Superior temporal gyrus (tissue), 1 donor: ENCODE results near the gene DDI2.
A peak's percentile ranks its signal among the peaks of the same experiment; 100 is the strongest.
"Not testable (repeated sequence)": the region's sequence is repeated elsewhere in the genome, so short reads cannot be mapped to it uniquely, and the experiment has no call there.

Source experiments
- DNase-seq: peaks from one replicate; pipeline ENCODE4 v3.0.0-alpha.2; 2016; ENCODE audit errors: extremely low spot score

Gene DDI2

GRCh38 chr1:15678578-15678977 is 61.3 kb downstream of the DDI2 start:
- DNase-seq = no peak

- no peak for DNase-seq
These were observed 62.9 kb downstream of the DDI2 start for GRCh38 chr1:15680131-15680530.

GRCh38 chr1:15680561-15681348 is 63.5 kb downstream of the DDI2 start:
- no peak for DNase-seq

GRCh38 chr1:15681349-15682292 is 64.4 kb downstream of the DDI2 start:
- no peak for DNase-seq

GRCh38 chr1:15682936-15683341 is 65.7 kb downstream of the DDI2 start:
- no peak for DNase-seq

GRCh38 chr1:15683345-15684039 is 66.2 kb downstream of the DDI2 start:
- DNase-seq = no peak

GRCh38 chr1:15684042-15684461 is 66.8 kb downstream of the DDI2 start, which contains the start of gene PLEKHM2:
Gene PLEKHM2 (plus strand): TSS chr1:15684320. CDS start chr1:15684559, 239 bp downstream.
- no peak for DNase-seq

- DNase-seq = no peak
These were observed 67.4 kb downstream of the DDI2 start for GRCh38 chr1:15684468-15685291.

- no peak for DNase-seq
These were observed 68.6 kb downstream of the DDI2 start for GRCh38 chr1:15685820-15686219.

- no peak for DNase-seq
These were observed 70.2 kb downstream of the DDI2 start for GRCh38 chr1:15687446-15687845.

GRCh38 chr1:15690317-15690716 is 73.1 kb downstream of the DDI2 start:
- DNase-seq = no peak

- no peak for DNase-seq
These were observed 74.3 kb downstream of the DDI2 start for GRCh38 chr1:15691434-15692032.

GRCh38 chr1:15692121-15692682 is 74.9 kb downstream of the DDI2 start:
- no peak for DNase-seq

- DNase-seq = no peak
These were observed 76.1 kb downstream of the DDI2 start for GRCh38 chr1:15693371-15693770.

- peak; percentile 62 for DNase-seq
These were observed 79.8 kb downstream of the DDI2 start for GRCh38 chr1:15696956-15697521.

- no peak for DNase-seq
These were observed 80.9 kb downstream of the DDI2 start for GRCh38 chr1:15698201-15698600.

GRCh38 chr1:15699321-15699720 is 82.1 kb downstream of the DDI2 start:
- DNase-seq = not testable (repeated sequence)

GRCh38 chr1:15700508-15700907 is 83.2 kb downstream of the DDI2 start:
- no peak for DNase-seq

- DNase-seq = no peak
These were observed 84.5 kb downstream of the DDI2 start for GRCh38 chr1:15701784-15702183.
